C4-2B (cell line): ENCODE data around the gene KDM6B.

Experiments
- ZFX ChIP-seq: fragments of 450-650 bp; IDR thresholded peaks from 2 replicates; pipeline ENCODE4 v1.6.1; 2017
- TF ChIP-seq, protein P1 (sequence below): fragments of 450-650 bp; conservative IDR thresholded peaks from 2 replicates; pipeline ENCODE4 v1.5.1; 2017; ENCODE audit warnings: mild to moderate bottlenecking

DNA sequence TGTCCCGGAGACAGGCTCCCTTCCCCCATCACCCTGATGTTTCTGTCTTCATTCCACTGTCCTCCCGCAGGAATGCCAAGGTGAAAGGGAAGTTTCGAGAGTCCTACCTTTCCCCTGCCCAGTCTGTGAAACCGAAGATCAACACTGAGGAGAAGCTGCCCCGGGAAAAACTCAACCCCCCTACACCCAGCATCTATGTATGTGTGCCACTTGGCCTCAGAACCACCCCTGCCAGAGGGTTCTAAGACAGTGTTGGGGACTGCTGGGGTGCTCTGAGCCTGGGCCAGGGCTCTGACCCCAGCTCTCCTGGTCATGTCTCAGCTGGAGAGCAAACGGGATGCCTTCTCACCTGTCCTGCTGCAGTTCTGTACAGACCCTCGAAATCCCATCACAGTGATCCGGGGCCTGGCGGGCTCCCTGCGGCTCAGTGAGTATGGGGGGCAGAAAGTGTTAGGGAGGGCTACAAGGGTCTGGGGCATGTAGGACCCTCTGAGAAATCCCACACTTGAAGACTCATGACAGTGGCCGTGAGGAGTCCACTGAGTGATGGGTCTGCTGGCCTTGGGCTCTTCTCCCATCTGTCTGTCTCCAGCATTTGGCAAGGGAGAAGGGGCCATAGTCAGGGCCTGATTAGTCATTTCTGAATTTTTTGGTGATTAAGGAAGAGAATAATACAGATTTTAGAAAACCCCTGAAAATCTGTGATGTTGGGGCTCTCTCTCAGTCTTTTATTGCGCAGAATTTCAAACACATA, 15.9 kb downstream of the KDM6B start:
- TF ChIP-seq, protein P1, sequence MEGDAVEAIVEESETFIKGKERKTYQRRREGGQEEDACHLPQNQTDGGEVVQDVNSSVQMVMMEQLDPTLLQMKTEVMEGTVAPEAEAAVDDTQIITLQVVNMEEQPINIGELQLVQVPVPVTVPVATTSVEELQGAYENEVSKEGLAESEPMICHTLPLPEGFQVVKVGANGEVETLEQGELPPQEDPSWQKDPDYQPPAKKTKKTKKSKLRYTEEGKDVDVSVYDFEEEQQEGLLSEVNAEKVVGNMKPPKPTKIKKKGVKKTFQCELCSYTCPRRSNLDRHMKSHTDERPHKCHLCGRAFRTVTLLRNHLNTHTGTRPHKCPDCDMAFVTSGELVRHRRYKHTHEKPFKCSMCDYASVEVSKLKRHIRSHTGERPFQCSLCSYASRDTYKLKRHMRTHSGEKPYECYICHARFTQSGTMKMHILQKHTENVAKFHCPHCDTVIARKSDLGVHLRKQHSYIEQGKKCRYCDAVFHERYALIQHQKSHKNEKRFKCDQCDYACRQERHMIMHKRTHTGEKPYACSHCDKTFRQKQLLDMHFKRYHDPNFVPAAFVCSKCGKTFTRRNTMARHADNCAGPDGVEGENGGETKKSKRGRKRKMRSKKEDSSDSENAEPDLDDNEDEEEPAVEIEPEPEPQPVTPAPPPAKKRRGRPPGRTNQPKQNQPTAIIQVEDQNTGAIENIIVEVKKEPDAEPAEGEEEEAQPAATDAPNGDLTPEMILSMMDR = no peak
- no peak for TF ChIP-seq ZFX
